Liver (tissue), 9 donors: ENCODE data around the gene GTPBP3. TPM values are rescaled to one million over a fixed set of nuclear protein-coding genes. Genes with fewer than 3 reads are reported as not detected.

Source experiments
- DNase-seq: peaks from one replicate; pipeline ENCODE4 v3.0.0-alpha.2; 2017; ENCODE audit warnings: low spot score
- H3K27ac ChIP-seq, 2 donors: one replicate each; pipeline ENCODE4 v1.7.0; 2013; ENCODE audit warnings: inconsistent platforms in 2 of 2, low read length in 2 of 2, control low read depth in 1 of 2, low read depth in 1 of 2, mild to moderate bottlenecking in 1 of 2
- H3K27me3 ChIP-seq, 4 donors: one replicate each; pipeline versions ENCODE4 v1.6.1 to v1.7.0; 2013; ENCODE audit warnings: low read length in 3 of 4, inconsistent platforms in 1 of 4, mild to moderate bottlenecking in 1 of 4, moderate library complexity in 1 of 4; ENCODE audit not compliant: control insufficient read depth in 4 of 4, insufficient read depth in 4 of 4
- H3K36me3 ChIP-seq, 4 donors: one replicate each; pipeline versions ENCODE4 v1.6.1 to v1.7.0; 2013; ENCODE audit warnings: low read length in 3 of 4, mild to moderate bottlenecking in 3 of 4, low read depth in 1 of 4, moderate library complexity in 1 of 4; ENCODE audit not compliant: control insufficient read depth in 4 of 4, insufficient read depth in 3 of 4
- H3K4me1 ChIP-seq, 4 donors: one replicate each; pipeline versions ENCODE4 v1.6.1 to v1.7.0; 2013; ENCODE audit warnings: low read length in 3 of 4, mild to moderate bottlenecking in 3 of 4, moderate library complexity in 1 of 4; ENCODE audit not compliant: control insufficient read depth in 4 of 4, insufficient read depth in 4 of 4
- H3K4me3 ChIP-seq, 3 donors: one replicate each; pipeline versions ENCODE4 v1.6.1 to v1.7.0; 2013; ENCODE audit warnings: low read length in 3 of 3, control low read depth in 1 of 3, low read depth in 1 of 3, mild to moderate bottlenecking in 1 of 3
- H3K9ac ChIP-seq, 2 donors: one replicate each; pipeline ENCODE4 v1.7.0; 2013; ENCODE audit warnings: low read length in 2 of 2, mild to moderate bottlenecking in 2 of 2, moderate library complexity in 2 of 2, control low read depth in 1 of 2, low read depth in 1 of 2
- H3K9me3 ChIP-seq, 4 donors: one replicate each; pipeline versions ENCODE4 v1.6.1 to v1.7.0; 2013; ENCODE audit warnings: low read length in 3 of 4; ENCODE audit not compliant: control insufficient read depth in 4 of 4
- EGR1 ChIP-seq, 2 donors: IDR thresholded peaks; 2 replicates each; pipeline ENCODE4 v1.6.1; 2016 to 2018; ENCODE audit warnings: antibody characterized with exemption in 2 of 2, low read depth in 2 of 2
- FOXA1 ChIP-seq: IDR thresholded peaks from 2 replicates; pipeline ENCODE4 v1.6.1; 2016; ENCODE audit warnings: antibody characterized with exemption
- FOXA2 ChIP-seq: IDR thresholded peaks from 2 replicates; pipeline ENCODE4 v1.6.1; 2016; ENCODE audit warnings: antibody characterized with exemption
- HNF4A ChIP-seq, 2 donors: conservative IDR thresholded peaks; 2 replicates each; pipeline ENCODE4 v1.6.1; 2016; ENCODE audit warnings: antibody characterized with exemption in 2 of 2, mild to moderate bottlenecking in 2 of 2
- HNF4G ChIP-seq: IDR thresholded peaks from 2 replicates; pipeline ENCODE4 v1.6.1; 2016; ENCODE audit warnings: antibody characterized with exemption
- JUND ChIP-seq, 2 donors: IDR thresholded peaks; 2 replicates each; pipeline ENCODE4 v1.6.1; 2016; ENCODE audit warnings: antibody characterized with exemption in 2 of 2
- NR2F2 ChIP-seq: IDR thresholded peaks from 2 replicates; pipeline ENCODE4 v1.6.1; 2016; ENCODE audit warnings: antibody characterized with exemption
- RAD21 ChIP-seq, 2 donors: IDR thresholded peaks; 2 replicates each; pipeline ENCODE4 v1.6.1; 2016; ENCODE audit warnings: antibody characterized with exemption in 2 of 2, mild to moderate bottlenecking in 2 of 2
- RXRA ChIP-seq, 2 donors: IDR thresholded peaks; 2 replicates each; pipeline ENCODE4 v1.6.1; 2017 to 2018; ENCODE audit warnings: antibody characterized with exemption in 2 of 2, mild to moderate bottlenecking in 1 of 2
- SP1 ChIP-seq: IDR thresholded peaks from 2 replicates; pipeline ENCODE4 v1.6.1; 2018; ENCODE audit warnings: antibody characterized with exemption, mild to moderate bottlenecking
- TAF1 ChIP-seq: conservative IDR thresholded peaks from 2 replicates; pipeline ENCODE4 v1.6.1; 2016; ENCODE audit warnings: antibody characterized with exemption, mild to moderate bottlenecking
- YY1 ChIP-seq: IDR thresholded peaks from 2 replicates; pipeline ENCODE4 v1.6.1; 2016; ENCODE audit warnings: antibody characterized with exemption, mild to moderate bottlenecking
- WGBS: extraction: QIAGEN DNeasy Blood & Tissue Kit; methylation state at CpG from one replicate; pipeline ENCODE4 v1.1.7; 2013; 5-methylcytosine and 5-hydroxymethylcytosine counted together
- polyA plus RNA-seq, 2 donors: library from polyadenylated mRNA; stranded (reverse) in 1 of 2; unstranded in 1 of 2; fragments of 200-250 nt in 1 of 2; fragments of >200 nt in 1 of 2; fragmentation: Nextera tagmentation in 1 of 2; extraction: Ambion mirVana in 1 of 2; gene quantifications; one replicate each; pipeline versions ENCODE4 v1.2.1 to v1.2.3, GENCODE V29; 2013 to 2015
- total RNA-seq, 2 donors: library from RNA; depleted of rRNA; stranded (reverse); fragments of >200 nt; gene quantifications; one replicate each; pipeline ENCODE4 v1.2.3, GENCODE V29; 2014
- TF ChIP-seq, protein P1 (sequence below): fragments of 150-350 bp; IDR thresholded peaks from 2 replicates; pipeline ENCODE4 v1.5.1; 2017; ENCODE audit warnings: improper control_type of control experiment, low read depth, low read length; ENCODE audit not compliant: missing input control
- TF ChIP-seq, protein P2 (sequence below): IDR thresholded peaks from 2 replicates; pipeline ENCODE4 v1.6.1; 2016; ENCODE audit warnings: antibody characterized with exemption
- TF ChIP-seq, protein P3 (sequence below): IDR thresholded peaks from 2 replicates; pipeline ENCODE4 v1.6.1; 2016; ENCODE audit warnings: antibody characterized with exemption
- TF ChIP-seq, protein P4 (sequence below): IDR thresholded peaks from 2 replicates; pipeline ENCODE4 v1.6.1; 2016; ENCODE audit warnings: antibody characterized with exemption
- donor health status: healthy.
- donor health status: healthy.
- donor health status: healthy.
- donor health status: healthy.
- donor health status: healthy.

Gene GTPBP3
- total and polyA plus RNA-seq, 4 donors: 4.9 to 15.5 (median 9.6) TPM

DNA sequence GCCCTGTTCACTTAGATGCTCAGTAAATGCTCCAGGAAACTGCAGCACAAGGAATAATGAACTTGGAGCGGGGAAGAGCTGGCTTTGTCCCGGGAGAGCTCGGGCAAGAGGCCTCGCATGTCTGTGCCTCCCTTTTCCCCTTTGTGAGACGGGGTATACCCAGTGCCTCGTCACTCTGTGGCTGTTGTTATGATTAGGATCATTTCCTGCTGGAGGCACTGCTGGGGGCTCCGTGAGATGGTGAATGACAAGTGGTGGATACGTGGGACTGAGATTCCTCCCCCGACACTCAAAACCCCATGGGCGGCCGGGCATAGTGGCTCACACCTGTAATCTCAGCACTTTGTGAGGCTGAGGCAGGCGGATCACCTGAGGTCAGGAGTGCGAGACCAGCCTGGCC is 40.9 kb downstream of the GTPBP3 start (continued):
- TF ChIP-seq RXRA (IDR thresholded peaks at IDR 0.05) (no peak), JUND (IDR thresholded peaks at IDR 0.05) (no peak), HNF4A (conservative IDR thresholded peaks at IDR 0.05) (no peak), YY1 (no peak), FOXA1 (no peak), EGR1 (IDR thresholded peaks at IDR 0.05; ENCODE audit: low read depth in 2 of 2) (no peak), NR2F2 (no peak)

DNA sequence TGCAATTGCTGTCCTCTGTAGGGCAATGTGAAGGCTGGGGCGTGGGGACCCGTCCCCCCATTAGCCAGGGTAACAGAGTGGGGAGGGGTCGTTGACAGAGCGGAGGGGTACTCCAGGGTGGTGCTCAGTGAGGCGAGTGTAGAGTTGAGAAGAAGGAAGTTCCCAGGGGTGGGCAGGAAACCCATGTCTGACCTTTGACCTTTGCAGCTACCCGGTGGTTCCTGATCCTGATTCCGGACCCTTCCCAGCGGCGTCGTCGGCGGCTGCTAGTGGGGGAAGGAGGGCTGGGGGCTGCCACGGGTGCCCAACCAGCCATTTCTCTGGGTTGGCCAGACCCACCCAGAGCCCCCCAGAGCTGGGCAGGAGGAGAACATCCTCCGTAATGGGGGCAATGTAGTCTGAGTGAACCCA is 41.9 kb downstream of the GTPBP3 start:
- H3K27ac ChIP-seq: no peak overlapping the region
- WGBS: 49% methylated on average over 14 of the region's 14 CpGs

GRCh38 chr19:17380426-17381138 is 43.2 kb downstream of the GTPBP3 start:
- no peak for DNase-seq
- Histone ChIP-seq H3K36me3 (no peaks in the 10 kb centered on the region), H3K4me1 (peaks cover 0 to 3% (median 0%) of the 10 kb centered on the region in 4 donors), H3K4me3 (no peak overlapping the region), H3K27me3 (no peaks in the 10 kb centered on the region), H3K27ac (no peak overlapping the region), H3K9me3 (no peaks in the 10 kb centered on the region), H3K9ac (no peak overlapping the region)
- TF ChIP-seq FOXA1 (no peak), RXRA (IDR thresholded peaks at IDR 0.05) (no peak), HNF4A (conservative IDR thresholded peaks at IDR 0.05) (no peak), EGR1 (IDR thresholded peaks at IDR 0.05; ENCODE audit: low read depth in 2 of 2) (no peak), RAD21 (IDR thresholded peaks at IDR 0.05) (no peak), HNF4G (no peak), JUND (IDR thresholded peaks at IDR 0.05) (no peak), YY1 (no peak), TAF1 (no peak), SP1 (no peak), NR2F2 (no peak), FOXA2 (no peak)
- TF ChIP-seq, protein P1, sequence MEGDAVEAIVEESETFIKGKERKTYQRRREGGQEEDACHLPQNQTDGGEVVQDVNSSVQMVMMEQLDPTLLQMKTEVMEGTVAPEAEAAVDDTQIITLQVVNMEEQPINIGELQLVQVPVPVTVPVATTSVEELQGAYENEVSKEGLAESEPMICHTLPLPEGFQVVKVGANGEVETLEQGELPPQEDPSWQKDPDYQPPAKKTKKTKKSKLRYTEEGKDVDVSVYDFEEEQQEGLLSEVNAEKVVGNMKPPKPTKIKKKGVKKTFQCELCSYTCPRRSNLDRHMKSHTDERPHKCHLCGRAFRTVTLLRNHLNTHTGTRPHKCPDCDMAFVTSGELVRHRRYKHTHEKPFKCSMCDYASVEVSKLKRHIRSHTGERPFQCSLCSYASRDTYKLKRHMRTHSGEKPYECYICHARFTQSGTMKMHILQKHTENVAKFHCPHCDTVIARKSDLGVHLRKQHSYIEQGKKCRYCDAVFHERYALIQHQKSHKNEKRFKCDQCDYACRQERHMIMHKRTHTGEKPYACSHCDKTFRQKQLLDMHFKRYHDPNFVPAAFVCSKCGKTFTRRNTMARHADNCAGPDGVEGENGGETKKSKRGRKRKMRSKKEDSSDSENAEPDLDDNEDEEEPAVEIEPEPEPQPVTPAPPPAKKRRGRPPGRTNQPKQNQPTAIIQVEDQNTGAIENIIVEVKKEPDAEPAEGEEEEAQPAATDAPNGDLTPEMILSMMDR: no peak
- TF ChIP-seq, protein P2, sequence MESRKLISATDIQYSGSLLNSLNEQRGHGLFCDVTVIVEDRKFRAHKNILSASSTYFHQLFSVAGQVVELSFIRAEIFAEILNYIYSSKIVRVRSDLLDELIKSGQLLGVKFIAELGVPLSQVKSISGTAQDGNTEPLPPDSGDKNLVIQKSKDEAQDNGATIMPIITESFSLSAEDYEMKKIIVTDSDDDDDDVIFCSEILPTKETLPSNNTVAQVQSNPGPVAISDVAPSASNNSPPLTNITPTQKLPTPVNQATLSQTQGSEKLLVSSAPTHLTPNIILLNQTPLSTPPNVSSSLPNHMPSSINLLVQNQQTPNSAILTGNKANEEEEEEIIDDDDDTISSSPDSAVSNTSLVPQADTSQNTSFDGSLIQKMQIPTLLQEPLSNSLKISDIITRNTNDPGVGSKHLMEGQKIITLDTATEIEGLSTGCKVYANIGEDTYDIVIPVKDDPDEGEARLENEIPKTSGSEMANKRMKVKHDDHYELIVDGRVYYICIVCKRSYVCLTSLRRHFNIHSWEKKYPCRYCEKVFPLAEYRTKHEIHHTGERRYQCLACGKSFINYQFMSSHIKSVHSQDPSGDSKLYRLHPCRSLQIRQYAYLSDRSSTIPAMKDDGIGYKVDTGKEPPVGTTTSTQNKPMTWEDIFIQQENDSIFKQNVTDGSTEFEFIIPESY: no peak
- TF ChIP-seq, protein P3, sequence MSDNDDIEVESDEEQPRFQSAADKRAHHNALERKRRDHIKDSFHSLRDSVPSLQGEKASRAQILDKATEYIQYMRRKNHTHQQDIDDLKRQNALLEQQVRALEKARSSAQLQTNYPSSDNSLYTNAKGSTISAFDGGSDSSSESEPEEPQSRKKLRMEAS: no peak
- TF ChIP-seq, protein P4, sequence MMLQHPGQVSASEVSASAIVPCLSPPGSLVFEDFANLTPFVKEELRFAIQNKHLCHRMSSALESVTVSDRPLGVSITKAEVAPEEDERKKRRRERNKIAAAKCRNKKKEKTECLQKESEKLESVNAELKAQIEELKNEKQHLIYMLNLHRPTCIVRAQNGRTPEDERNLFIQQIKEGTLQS: no peak
- WGBS: 96% methylated on average over 5 of the region's 5 CpGs

More for the DNA sequence above, 41.9 kb downstream of the GTPBP3 start:
- Histone ChIP-seq H3K36me3 (no peaks in the 10 kb centered on the region), H3K4me3 (no peak overlapping the region), H3K27me3 (no peaks in the 10 kb centered on the region), H3K4me1 (peaks cover 0 to 3% (median 0%) of the 10 kb centered on the region in 4 donors), H3K9me3 (no peaks in the 10 kb centered on the region), H3K9ac (no peak overlapping the region)
- TF ChIP-seq HNF4A (conservative IDR thresholded peaks at IDR 0.05) (no peak), NR2F2 (peak; percentile 68)
- no peak for DNase-seq
